Liver (tissue), 3 donors: Measurements from ENCODE around the gene VWA5B1.

Experiments
- CTCF ChIP-seq: fragments of 150-350 bp; IDR thresholded peaks from 2 replicates; pipeline ENCODE4 v1.5.1; 2017; ENCODE audit warnings: improper control_type of control experiment, low read depth, low read length; ENCODE audit not compliant: missing input control
- JUND ChIP-seq, 2 donors: IDR thresholded peaks; 2 replicates each; pipeline ENCODE4 v1.6.1; 2016; ENCODE audit warnings: antibody characterized with exemption in 2 of 2
- MAX ChIP-seq: IDR thresholded peaks from 2 replicates; pipeline ENCODE4 v1.6.1; 2016; ENCODE audit warnings: antibody characterized with exemption
- RAD21 ChIP-seq, 2 donors: IDR thresholded peaks; 2 replicates each; pipeline ENCODE4 v1.6.1; 2016; ENCODE audit warnings: antibody characterized with exemption in 2 of 2, mild to moderate bottlenecking in 2 of 2
- RXRA ChIP-seq, 2 donors: IDR thresholded peaks; 2 replicates each; pipeline ENCODE4 v1.6.1; 2017 to 2018; ENCODE audit warnings: antibody characterized with exemption in 2 of 2, mild to moderate bottlenecking in 1 of 2
- TAF1 ChIP-seq: conservative IDR thresholded peaks from 2 replicates; pipeline ENCODE4 v1.6.1; 2016; ENCODE audit warnings: antibody characterized with exemption, mild to moderate bottlenecking
- ZBTB33 ChIP-seq: IDR thresholded peaks from 2 replicates; pipeline ENCODE4 v1.6.1; 2016; ENCODE audit warnings: antibody characterized with exemption
- donor health status: healthy.
- donor health status: healthy.

- no peak for TF ChIP-seq CTCF
- TF ChIP-seq MAX = no peak
- no peak for TF ChIP-seq RXRA (IDR thresholded peaks at IDR 0.05)
- no peak for TF ChIP-seq JUND (IDR thresholded peaks at IDR 0.05)
- TF ChIP-seq RAD21 (IDR thresholded peaks at IDR 0.05) = no peak
- no peak for TF ChIP-seq ZBTB33
- TF ChIP-seq TAF1 = no peak
These were observed 98.9 kb downstream of the VWA5B1 start for GRCh38 chr1:20389571-20389970.
